IMR-90 (cell line): ENCODE measurements around the gene CTBP1. TPM values are rescaled to one million over a fixed set of nuclear protein-coding genes. Genes with fewer than 3 reads are reported as not detected.

ENCODE experiments used
- ATAC-seq: fragments of 200-7000 bp; cut with Tn5 transposase; 2 replicates; pipeline ENCODE4 v1.9.1; 2020; ENCODE audit warnings: low read depth, mild to moderate bottlenecking, moderate library complexity
- BruUV-seq: library from RNA; stranded (reverse); fragments of 400-500 nt; replicated peaks from 2 replicates; lab custom pipeline; 2021; lab: Mats Ljungman, UMichigan
- CTCF ChIA-PET: fragments of 300-600 bp; formaldehyde crosslinking; extraction: SDS; loops from one replicate; lab custom pipeline; 2021; ENCODE audit warnings: antibody characterized with exemption; lab: Yijun Ruan, JAX
- POLR2A ChIA-PET: fragments of 300-600 bp; sonication (Branson Sonifier 250); formaldehyde crosslinking; loops from one replicate; lab custom pipeline; 2022; ENCODE audit warnings: antibody characterized with exemption; ENCODE audit not compliant: unreplicated experiment; lab: Charles Lee
- DNase-seq: peaks from one replicate; pipeline ENCODE4 v3.0.0; 2013
- H2AFZ ChIP-seq: replicated peaks from 2 replicates; pipeline ENCODE3; 2013; ENCODE audit warnings: low read length, mild to moderate bottlenecking; ENCODE audit not compliant: poor library complexity
- H2AK5ac ChIP-seq: 2 replicates; pipeline ENCODE4 v1.6.1; 2013; ENCODE audit warnings: low read depth, low read length, inconsistent platforms
- H2AK9ac ChIP-seq: replicated peaks from 2 replicates; pipeline ENCODE3; 2013; ENCODE audit warnings: mild to moderate bottlenecking, low read depth, low read length, moderate library complexity; ENCODE audit not compliant: poor library complexity
- H2BK120ac ChIP-seq: 2 replicates; pipeline ENCODE4 v1.6.1; 2013; ENCODE audit warnings: low read depth, low read length, inconsistent platforms
- H2BK15ac ChIP-seq: 3 replicates; pipeline ENCODE4 v1.6.1; 2013; ENCODE audit warnings: low read depth, low read length, inconsistent platforms
- H2BK20ac ChIP-seq: 2 replicates; pipeline ENCODE4 v1.6.1; 2013; ENCODE audit warnings: low read depth, mild to moderate bottlenecking, inconsistent platforms, low read length, moderate library complexity
- H2BK5ac ChIP-seq: 2 replicates; pipeline ENCODE4 v1.6.1; 2013; ENCODE audit warnings: mild to moderate bottlenecking, low read depth, low read length, inconsistent platforms; ENCODE audit not compliant: poor library complexity, severe bottlenecking
- H3K14ac ChIP-seq: replicated peaks from 2 replicates; pipeline ENCODE4 v1.6.1; 2013; ENCODE audit warnings: low read depth, low read length, inconsistent platforms
- H3K18ac ChIP-seq: 2 replicates; pipeline ENCODE4 v1.6.1; 2013; ENCODE audit warnings: low read depth, low read length, control low read depth
- H3K23ac ChIP-seq: 2 replicates; pipeline ENCODE4 v1.6.1; 2013; ENCODE audit warnings: low read depth, low read length, inconsistent platforms
- H3K27ac ChIP-seq: 2 replicates; pipeline ENCODE4 v1.5.1; 2013; ENCODE audit warnings: mild to moderate bottlenecking, control low read depth, low read length; ENCODE audit not compliant: insufficient read depth
- H3K27me3 ChIP-seq: 2 replicates; pipeline ENCODE4 v1.6.1; 2013; ENCODE audit warnings: low read length; ENCODE audit not compliant: control insufficient read depth, insufficient read depth
- H3K36me3 ChIP-seq: 2 replicates; pipeline ENCODE4 v1.6.1; 2013; ENCODE audit warnings: low read length, mixed read lengths; ENCODE audit not compliant: control insufficient read depth, insufficient read depth
- H3K4ac ChIP-seq: 2 replicates; pipeline ENCODE4 v1.6.1; 2013; ENCODE audit warnings: low read depth, low read length, inconsistent platforms
- H3K4me1 ChIP-seq: 2 replicates; pipeline ENCODE4 v1.6.1; 2013; ENCODE audit warnings: low read length, mixed read lengths; ENCODE audit not compliant: control insufficient read depth, insufficient read depth
- H3K4me2 ChIP-seq: 2 replicates; pipeline ENCODE4 v1.6.1; 2013; ENCODE audit warnings: low read depth, mild to moderate bottlenecking, control low read depth, low read length, moderate library complexity
- H3K4me3 ChIP-seq: 2 replicates; pipeline ENCODE4 v1.5.1; 2013; ENCODE audit warnings: low read depth, mild to moderate bottlenecking, control low read depth, low read length, moderate library complexity; ENCODE audit not compliant: insufficient read depth
- H3K56ac ChIP-seq: 2 replicates; pipeline ENCODE4 v1.6.1; 2013; ENCODE audit warnings: low read length, inconsistent platforms; ENCODE audit not compliant: insufficient read depth; ENCODE audit errors: extremely low read depth
- H3K79me1 ChIP-seq, 2 experiments: 2 replicates each; pipeline ENCODE4 v1.6.1; 2013; ENCODE audit warnings: low read length in 2 of 2, inconsistent platforms in 1 of 2, low read depth in 1 of 2
- H3K9ac ChIP-seq: 2 replicates; pipeline ENCODE4 v1.6.1; 2013; ENCODE audit warnings: low read depth, low read length, control low read depth
- H3K9me1 ChIP-seq: 2 replicates; pipeline ENCODE4 v1.6.1; 2013; ENCODE audit warnings: low read length, inconsistent platforms; ENCODE audit not compliant: insufficient read depth
- H3K9me3 ChIP-seq: 2 replicates; pipeline ENCODE4 v1.6.1; 2013; ENCODE audit warnings: low read length; ENCODE audit not compliant: control insufficient read depth, insufficient read depth
- H4K20me1 ChIP-seq: 2 replicates; pipeline ENCODE4 v1.6.1; 2013; ENCODE audit warnings: low read length, inconsistent platforms; ENCODE audit not compliant: insufficient read depth
- H4K5ac ChIP-seq: 2 replicates; pipeline ENCODE4 v1.6.1; 2013; ENCODE audit warnings: mild to moderate bottlenecking, low read depth, low read length, control low read depth
- H4K8ac ChIP-seq, 2 experiments: 2 replicates each; pipeline ENCODE4 v1.6.1; 2013; ENCODE audit warnings: low read depth in 2 of 2, low read length in 2 of 2, control low read depth in 1 of 2, inconsistent platforms in 1 of 2
- H4K91ac ChIP-seq: 2 replicates; pipeline ENCODE4 v1.6.1; 2013; ENCODE audit warnings: low read depth, low read length, inconsistent platforms; ENCODE audit not compliant: insufficient read depth
- CEBPB ChIP-seq: IDR thresholded peaks from 2 replicates; pipeline ENCODE4 v1.6.1; 2012; ENCODE audit warnings: low read depth, low read length, improper control_type of control experiment
- CHD1 ChIP-seq: IDR thresholded peaks from 2 replicates; pipeline ENCODE4 v1.6.1; 2012; ENCODE audit warnings: low read depth, low read length, improper control_type of control experiment
- ELK1 ChIP-seq: fragments of 150-350 bp; IDR thresholded peaks from 2 replicates; pipeline ENCODE4 v1.6.1; 2016; ENCODE audit warnings: low read depth, mild to moderate bottlenecking, low read length, moderate library complexity, borderline replicate concordance
- FOS ChIP-seq: fragments of 150-350 bp; IDR thresholded peaks from 2 replicates; pipeline ENCODE4 v1.6.1; 2016; ENCODE audit warnings: low read depth, low read length
- MAFK ChIP-seq: IDR thresholded peaks from 2 replicates; pipeline ENCODE4 v1.6.1; 2012; ENCODE audit warnings: low read depth, low read length, improper control_type of control experiment
- MAZ ChIP-seq: IDR thresholded peaks from 2 replicates; pipeline ENCODE4 v1.6.1; 2012; ENCODE audit warnings: low read depth, mild to moderate bottlenecking, low read length, improper control_type of control experiment, moderate library complexity, borderline replicate concordance
- NFE2L2 ChIP-seq: fragments of 150-350 bp; IDR thresholded peaks from 2 replicates; pipeline ENCODE4 v1.6.1; 2016; ENCODE audit warnings: low read depth, mild to moderate bottlenecking, low read length
- POLR2A ChIP-seq: IDR thresholded peaks from 2 replicates; pipeline ENCODE4 v1.6.1; 2012; ENCODE audit warnings: mild to moderate bottlenecking, low read depth, low read length
- RAD21 ChIP-seq: IDR thresholded peaks from 2 replicates; pipeline ENCODE4 v1.6.1; 2012; ENCODE audit warnings: low read length, improper control_type of control experiment
- RCOR1 ChIP-seq: IDR thresholded peaks from 2 replicates; pipeline ENCODE4 v1.6.1; 2012; ENCODE audit warnings: mild to moderate bottlenecking, low read length, improper control_type of control experiment; ENCODE audit not compliant: insufficient replicate concordance
- RFX5 ChIP-seq: IDR thresholded peaks from 2 replicates; pipeline ENCODE4 v1.8.0; 2012; ENCODE audit warnings: low read depth, mild to moderate bottlenecking, low read length, moderate library complexity
- SMC3 ChIP-seq: fragments of 150-350 bp; IDR thresholded peaks from 2 replicates; pipeline ENCODE4 v1.6.1; 2016; ENCODE audit warnings: low read depth, mild to moderate bottlenecking, antibody characterized with exemption, low read length, moderate library complexity
- USF2 ChIP-seq: fragments of 150-350 bp; IDR thresholded peaks from 2 replicates; pipeline ENCODE4 v1.6.1; 2017; ENCODE audit warnings: mild to moderate bottlenecking, antibody characterized with exemption, low read length, low read depth
- WGBS, 2 experiments: methylation state at CpG; one replicate each; pipeline versions ENCODE4 v1.1.5 to v1.1.7; 2013; ENCODE audit warnings: missing lambda C conversion rate in 2 of 2; ENCODE audit not compliant: insufficient read length in 1 of 2; ENCODE audit errors: extremely low coverage in 2 of 2; 5-methylcytosine and 5-hydroxymethylcytosine counted together
- dilution Hi-C: fragments of 300-500 bp; cut with HindIII; formaldehyde crosslinking; loops from one replicate; pipeline ENCODE4 v1.14.3; 2018; ENCODE audit warnings: low sequenced_read_pairs; ENCODE audit not compliant: unreplicated experiment
- in situ Hi-C: fragments of 300-500 bp; cut with MboI; formaldehyde crosslinking; loops from 3 replicates; pipeline ENCODE4 v1.14.3; 2019; ENCODE audit warnings: low sequenced_read_pairs, inconsistent platforms, mixed read lengths
- intact Hi-C: fragments of 100-400 bp; cut with micrococcal nuclease; formaldehyde crosslinking; loops from 2 replicates; pipeline ENCODE4 v1.10.0; 2022
- polyA plus RNA-seq, 3 experiments: library from polyadenylated mRNA; depleted of rRNA; stranded (reverse); fragments of >200 nt; gene quantifications; 2 replicates each; pipeline ENCODE4 v1.2.3, GENCODE V29; 2012; ENCODE audit warnings: low replicate concordance in 1 of 3
- total RNA-seq: library from RNA; depleted of rRNA; stranded (reverse); fragments of >200 nt; gene quantifications from 2 replicates; pipeline ENCODE4 v1.2.3, GENCODE V29; 2012

Gene CTBP1
- total and polyA plus RNA-seq, 2 of the 4 experiments (the other 2 are of a cell fraction) = 147 to 212 TPM

GRCh38 chr4:1168191-1169101, 80.5 kb downstream of the CTBP1 start:
- no TSS peak for BruUV-seq
- H4K20me1 ChIP-seq = no peaks in the 10 kb centered on the region
- peak overlapping the region; percentile 68; the same call in 1 of the 2 replicates for H2BK120ac ChIP-seq
- H3K14ac ChIP-seq = peak overlapping the region; percentile 25; the same call in 1 of the 2 replicates
- H3K27me3 ChIP-seq = no peaks in the 10 kb centered on the region
- H2AK9ac ChIP-seq = peak overlapping the region; percentile 71
- no peak overlapping the region for H3K18ac ChIP-seq
- dilution Hi-C loops = no loop called here
- ATAC-seq (no peak), DNase-seq (no peak)
- H4K8ac ChIP-seq = peak overlapping the region in 1 of 2 experiments; percentile 15; a peak in 1 of 4 replicates
- in situ Hi-C loops = loop anchor here (5.0 to 25.0 kb wide), 2 partner anchors 54 to 469 kb away; no protein-coding TSS in a partner anchor
- H3K4me1 ChIP-seq = peaks cover 13% of the 10 kb centered on the region
- H3K56ac ChIP-seq = no peak overlapping the region
- CTCF ChIA-PET = no interaction called here
- H3K27ac ChIP-seq = no peak overlapping the region
- no peak overlapping the region for H2BK20ac ChIP-seq
- 0 out of 3 replicates have a peak overlapping the region, but pooled peaks have one; percentile 16 for H2BK15ac ChIP-seq
- H3K9me1 ChIP-seq = peaks cover 3% of the 10 kb centered on the region; the same call in 1 of the 2 replicates
- no peak overlapping the region for H2BK5ac ChIP-seq
- POLR2A ChIA-PET = no interaction called here
- peaks cover 3% of the 10 kb centered on the region; the same call in 1 of the 2 replicates for H3K9me3 ChIP-seq
- no peak overlapping the region for H3K4me3 ChIP-seq
- no peak overlapping the region for H2AFZ ChIP-seq
- H4K91ac ChIP-seq = peak overlapping the region; percentile 15; the same call in 1 of the 2 replicates
- peak overlapping the region; percentile 65 for H3K4ac ChIP-seq
- intact Hi-C loops = loop anchor here (5.0 kb wide), 1 partner anchor 34 kb away; no protein-coding TSS in a partner anchor
- peak overlapping the region; percentile 80 for H2AK5ac ChIP-seq
- H4K5ac ChIP-seq = no peak overlapping the region
- peaks cover 22% of the 10 kb centered on the region; the same call in 1 of the 2 replicates for H3K36me3 ChIP-seq
- no peak overlapping the region for H3K23ac ChIP-seq
- WGBS, 2 experiments = 97% methylated on average over 10 of the region's 21 CpGs; no CpG with 5 or more reads in 1 of the 2 experiments
- peaks cover 0 to 5% of the 10 kb centered on the region in 2 experiments; a peak in 1 of 4 replicates for H3K79me1 ChIP-seq
- H3K4me2 ChIP-seq = no peak overlapping the region; the same call in 1 of the 2 replicates
- H3K9ac ChIP-seq = no peak overlapping the region
- TF ChIP-seq CHD1 (no peak), NFE2L2 (no peak), RFX5 (no peak), MAZ (no peak), FOS (no peak), RCOR1 (no peak), MAFK (no peak), POLR2A (no peak), ELK1 (no peak), SMC3 (no peak), USF2 (no peak), CEBPB (no peak), RAD21 (no peak)
